K562 (cell line): ENCODE measurements around the gene RPS27. TPM values are rescaled to one million over a fixed set of nuclear protein-coding genes. Genes with fewer than 3 reads are reported as not detected.

Source experiments
- CBFA2T3 ChIP-seq: fragments of 450-650 bp; IDR thresholded peaks from 2 replicates; pipeline ENCODE4 v1.6.1; 2017
- CREBBP ChIP-seq: IDR thresholded peaks from one replicate; pipeline ENCODE4 v1.6.1; 2012; ENCODE audit warnings: low read depth, mild to moderate bottlenecking, control low read depth, inconsistent platforms, low read length
- E2F4 ChIP-seq: sonication (generic); formaldehyde crosslinking; IDR thresholded peaks from 2 replicates; pipeline ENCODE4 v1.8.0; 2022; ENCODE audit warnings: mild to moderate bottlenecking, low read depth, missing genetic modification reagents
- ETS1 ChIP-seq: conservative IDR thresholded peaks from 2 replicates; pipeline ENCODE4 v1.6.1; 2011; ENCODE audit warnings: low read depth, mild to moderate bottlenecking, low read length; ENCODE audit not compliant: control insufficient read depth
- GTF3C2 ChIP-seq: IDR thresholded peaks from 3 replicates; pipeline ENCODE4 v1.6.1; 2011; ENCODE audit warnings: borderline replicate concordance, mild to moderate bottlenecking, moderate library complexity; ENCODE audit not compliant: insufficient read length; ENCODE audit errors: extremely low read depth
- HDAC1 ChIP-seq, 2 experiments: fragments of 450-650 bp; IDR thresholded peaks; 2 replicates each; pipeline ENCODE4 v1.6.1; 2016 to 2017; ENCODE audit warnings: inconsistent platforms in 1 of 2, mild to moderate bottlenecking in 1 of 2, moderate library complexity in 1 of 2
- KLF6 ChIP-seq: fragments of 250-450 bp; sonication (Bioruptor Pico); IDR thresholded peaks from 2 replicates; pipeline ENCODE4 v1.4.0; 2020; ENCODE audit warnings: mild to moderate bottlenecking, moderate library complexity, borderline replicate concordance
- NCOR1 ChIP-seq: fragments of 450-650 bp; IDR thresholded peaks from 2 replicates; pipeline ENCODE4 v1.6.1; 2016; ENCODE audit warnings: mild to moderate bottlenecking, moderate library complexity
- RAD21 ChIP-seq, 2 experiments: fragments of 250-450 bp in 1 of 2; fragments of 450-650 bp in 1 of 2; sonication (Bioruptor Pico) in 1 of 2; formaldehyde crosslinking in 1 of 2; IDR thresholded peaks in 1 of 2; conservative IDR thresholded peaks in 1 of 2; 2 replicates each; pipeline versions ENCODE4 v1.4.0 to v1.8.0; 2020 to 2022; ENCODE audit warnings: mild to moderate bottlenecking in 2 of 2, moderate library complexity in 1 of 2
- TEAD1 ChIP-seq, 2 experiments: fragments of 450-650 bp in 1 of 2; sonication (generic) in 1 of 2; formaldehyde crosslinking; IDR thresholded peaks; 2 replicates each; pipeline versions ENCODE4 v1.4.0 to v1.8.0; 2020 to 2022; ENCODE audit warnings: mild to moderate bottlenecking in 2 of 2, missing genetic modification reagents in 1 of 2
- TGIF2 ChIP-seq: sonication (generic); formaldehyde crosslinking; IDR thresholded peaks from 2 replicates; pipeline ENCODE4 v1.8.1; 2022; ENCODE audit warnings: mild to moderate bottlenecking, missing genetic modification reagents, moderate library complexity
- ZNF217 ChIP-seq: sonication (generic); formaldehyde crosslinking; IDR thresholded peaks from 2 replicates; pipeline ENCODE4 v1.8.0; 2022; ENCODE audit warnings: mild to moderate bottlenecking, missing genetic modification reagents
- ZNF232 ChIP-seq: sonication (generic); formaldehyde crosslinking; IDR thresholded peaks from 2 replicates; pipeline ENCODE4 v1.8.0; 2022; ENCODE audit warnings: mild to moderate bottlenecking, missing genetic modification reagents
- ZNF431 ChIP-seq: sonication (generic); formaldehyde crosslinking; IDR thresholded peaks from 2 replicates; pipeline ENCODE4 v1.8.0; 2022; ENCODE audit warnings: mild to moderate bottlenecking, missing genetic modification reagents
- ZNF592 ChIP-seq: fragments of 450-650 bp; IDR thresholded peaks from 2 replicates; pipeline ENCODE4 v1.6.1; 2017; ENCODE audit warnings: antibody characterized with exemption, mild to moderate bottlenecking
- ZNF766 ChIP-seq: fragments of 200-800 bp; sonication (Bioruptor generic); conservative IDR thresholded peaks from 2 replicates; pipeline ENCODE4 v1.6.1; 2016; ENCODE audit warnings: missing genetic modification characterization, missing compliant biosample characterization
- polyA plus RNA-seq, 8 experiments: library from polyadenylated mRNA; depleted of rRNA in 4 of 8; stranded (reverse) in 5 of 8; unstranded in 3 of 8; fragments of >200 nt; fragmentation: Nextera tagmentation in 2 of 8; fragmentation: Illumina TruSeq in 1 of 8; extraction: Ambion mirVana in 2 of 8; extraction: Trizol in 1 of 8; gene quantifications; 2 replicates each; pipeline versions ENCODE4 v1.2.1 to v1.2.3, GENCODE V29; 2011 to 2014; ENCODE audit warnings: inconsistent platforms in 1 of 8, missing spikeins in 1 of 8
- total RNA-seq, 7 experiments: library from RNA; depleted of rRNA in 6 of 7; stranded (reverse); fragments of >200 nt in 6 of 7; fragmentation: Illumina TruSeq in 2 of 7; extraction: Trizol in 2 of 7; gene quantifications; 2 replicates each; pipeline versions ENCODE4 v1.2.1 to v1.2.3, GENCODE V29; 2011 to 2021; ENCODE audit warnings: low replicate concordance in 1 of 7

Gene RPS27
- total and polyA plus RNA-seq, 9 of the 15 experiments (the other 6 are each of a cell fraction or from before 2014, with no cell fraction given) = 2,091 to 9,377 (median 6,706) TPM

- TF ChIP-seq KLF6 (no peak), NCOR1 (no peak; the same call in 1 of the 2 replicates), ZNF431 (CRISPR knock-in tag) (no peak), CBFA2T3 (no peak), ZNF592 (peak; percentile 50; the same call in 1 of the 2 replicates), GTF3C2 (no peak), ZNF217 (0 out of 2 replicates have a peak, but pooled peaks have one; percentile 37), ZNF766 (CRISPR knock-in tag) (no peak), TEAD1 (CRISPR knock-in tag; IDR thresholded peaks at IDR 0.05) (0 out of 4 replicates have a peak, but pooled peaks of 1 of the 2 experiments have one; percentile 56), ETS1 (no peak), HDAC1 (IDR thresholded peaks at IDR 0.05) (peak in 1 of 2 experiments; percentile 81; a peak in 2 of 4 replicates), CREBBP (no peak), TGIF2 (no peak), RAD21 (CRISPR knock-in tag; conservative IDR thresholded peaks at IDR 0.05 in 1 of 2, IDR thresholded peaks at IDR 0.05 in 1 of 2) (peak in 1 of 2 experiments; percentile 42; a peak in 2 of 4 replicates), ZNF232 (peak; percentile 88; the same call in 1 of the 2 replicates), E2F4 (no peak)
These were observed 23.2 kb upstream of the RPS27 start, which contains the start of gene CREB3L4 (continued) for GRCh38 chr1:153967107-153967999.
